SK-N-SH (cell line): ENCODE results near the gene FBXO31. TPM values are rescaled to one million over a fixed set of nuclear protein-coding genes. Genes with fewer than 3 reads are reported as not detected.

Experiments
- CTCF ChIA-PET: fragments of 300-600, 350-600 bp; formaldehyde crosslinking; extraction: SDS; loops from one replicate; lab custom pipeline; 2021; lab: Yijun Ruan, JAX
- POLR2A ChIA-PET: fragments of 350-600 bp; sonication (Branson Sonifier 250); formaldehyde crosslinking; extraction: SDS; loops from one replicate; lab custom pipeline; 2020; ENCODE audit warnings: antibody characterized with exemption, inconsistent platforms; lab: Yijun Ruan, JAX
- DNase-seq: peaks from one replicate; pipeline ENCODE4 v3.0.0; 2012
- H2AFZ ChIP-seq: fragments of 200-600 bp; sonication (generic); 2 replicates; pipeline ENCODE4 v1.8.1; 2016; ENCODE audit warnings: antibody characterized with exemption, mild to moderate bottlenecking, low read depth
- H3F3A ChIP-seq: fragments of 200-600 bp; sonication (generic); replicated peaks from 2 replicates; pipeline ENCODE3; 2016; ENCODE audit warnings: antibody characterized with exemption, mild to moderate bottlenecking; ENCODE audit not compliant: insufficient read depth
- H3K27ac ChIP-seq, 2 experiments: fragments of 200-500 bp in 1 of 2; fragments of 200-600 bp in 1 of 2; sonication (Bioruptor generic) in 1 of 2; sonication (generic), shearing (Covaris generic) in 1 of 2; 2 replicates each; pipeline versions ENCODE4 v1.5.1 to v1.6.1; 2014 to 2016; ENCODE audit warnings: low read depth in 2 of 2, inconsistent platforms in 1 of 2, low read length in 1 of 2, mild to moderate bottlenecking in 1 of 2, mixed read lengths in 1 of 2
- H3K27me3 ChIP-seq: fragments of 200-600 bp; sonication (generic), shearing (Covaris generic); 2 replicates; pipeline ENCODE4 v1.6.1; 2016; ENCODE audit warnings: mixed run types; ENCODE audit not compliant: insufficient read depth
- H3K36me3 ChIP-seq, 2 experiments: fragments of 200-500 bp in 1 of 2; fragments of 200-600 bp in 1 of 2; sonication (Bioruptor generic) in 1 of 2; sonication (generic) in 1 of 2; replicated peaks in 1 of 2; 2 replicates each; pipeline versions ENCODE3 to v1.5.1; 2014 to 2016; ENCODE audit warnings: low read length in 1 of 2, mild to moderate bottlenecking in 1 of 2; ENCODE audit not compliant: insufficient read depth in 2 of 2, control insufficient read depth in 1 of 2
- H3K4me1 ChIP-seq, 2 experiments: fragments of 200-500 bp in 1 of 2; fragments of 200-600 bp in 1 of 2; sonication (Bioruptor generic) in 1 of 2; sonication (generic), shearing (Covaris generic) in 1 of 2; 2 replicates each; pipeline versions ENCODE4 v1.5.1 to v1.6.1; 2014 to 2016; ENCODE audit warnings: low read depth in 1 of 2, low read length in 1 of 2, mixed run types in 1 of 2; ENCODE audit not compliant: insufficient read depth in 2 of 2, control insufficient read depth in 1 of 2
- H3K4me2 ChIP-seq: fragments of 200-600 bp; sonication (generic), shearing (Covaris generic); 2 replicates; pipeline ENCODE4 v1.6.1; 2017; ENCODE audit warnings: mixed run types
- H3K4me3 ChIP-seq, 2 experiments: fragments of 200-500 bp in 1 of 2; fragments of 200-600 bp in 1 of 2; sonication (Bioruptor generic) in 1 of 2; sonication (generic), shearing (Covaris generic) in 1 of 2; 2 replicates each; pipeline versions ENCODE4 v1.5.1 to v1.8.1; 2014 to 2016; ENCODE audit warnings: low read depth in 2 of 2, inconsistent platforms in 1 of 2, low read length in 1 of 2, mild to moderate bottlenecking in 1 of 2, mixed read lengths in 1 of 2, moderate library complexity in 1 of 2
- H3K79me2 ChIP-seq: fragments of 200-600 bp; sonication (generic); 2 replicates; pipeline ENCODE4 v1.8.1; 2017; ENCODE audit warnings: mild to moderate bottlenecking; ENCODE audit not compliant: insufficient read depth
- H3K9ac ChIP-seq: fragments of 200-600 bp; sonication (generic); 2 replicates; pipeline ENCODE4 v1.6.1; 2017; ENCODE audit warnings: mixed run types
- H3K9me2 ChIP-seq: fragments of 200-600 bp; sonication (generic); 2 replicates; pipeline ENCODE4 v1.6.1; 2017; ENCODE audit warnings: mixed run types
- H3K9me3 ChIP-seq: fragments of 200-600 bp; sonication (generic); 2 replicates; pipeline ENCODE4 v1.6.1; 2017; ENCODE audit warnings: mixed run types, mild to moderate bottlenecking, moderate library complexity
- H4K20me1 ChIP-seq: fragments of 200-600 bp; sonication (generic); 2 replicates; pipeline ENCODE4 v1.6.1; 2017; ENCODE audit warnings: mild to moderate bottlenecking, mixed run types; ENCODE audit not compliant: insufficient read depth
- FOSL2 ChIP-seq: IDR thresholded peaks from 2 replicates; pipeline ENCODE4 v1.4.0; 2012; ENCODE audit warnings: low read depth, mild to moderate bottlenecking, moderate library complexity, borderline replicate concordance
- FOXM1 ChIP-seq: IDR thresholded peaks from 2 replicates; pipeline ENCODE4 v1.4.0; 2012; ENCODE audit warnings: low read depth, mild to moderate bottlenecking
- MEF2A ChIP-seq: IDR thresholded peaks from 2 replicates; pipeline ENCODE4 v1.4.0; 2012; ENCODE audit warnings: low read depth, borderline replicate concordance
- NRF1 ChIP-seq: IDR thresholded peaks from 2 replicates; pipeline ENCODE4 v1.6.1; 2012; ENCODE audit warnings: low read depth, mild to moderate bottlenecking, low read length
- RAD21 ChIP-seq: IDR thresholded peaks from 2 replicates; pipeline ENCODE4 v1.6.1; 2012; ENCODE audit warnings: mild to moderate bottlenecking, low read length
- RFX5 ChIP-seq: IDR thresholded peaks from 2 replicates; pipeline ENCODE4 v1.6.1; 2012; ENCODE audit warnings: mild to moderate bottlenecking, improper control_type of control experiment, low read length
- SMC3 ChIP-seq: IDR thresholded peaks from 2 replicates; pipeline ENCODE4 v1.6.1; 2012; ENCODE audit warnings: low read depth, low read length, improper control_type of control experiment
- TAF1 ChIP-seq: IDR thresholded peaks from 2 replicates; pipeline ENCODE4 v1.6.1; 2012; ENCODE audit warnings: low read depth, mild to moderate bottlenecking, low read length, moderate library complexity, borderline replicate concordance
- TCF12 ChIP-seq: IDR thresholded peaks from 2 replicates; pipeline ENCODE4 v1.4.0; 2012
- TEAD4 ChIP-seq: IDR thresholded peaks from 2 replicates; pipeline ENCODE4 v1.4.0; 2012; ENCODE audit warnings: mild to moderate bottlenecking, borderline replicate concordance; ENCODE audit not compliant: insufficient read depth
- USF2 ChIP-seq: fragments of 150-350 bp; IDR thresholded peaks from 2 replicates; pipeline ENCODE4 v1.6.1; 2017; ENCODE audit warnings: antibody characterized with exemption, low read length, low read depth, borderline replicate concordance
- ZBTB33 ChIP-seq: IDR thresholded peaks from 2 replicates; pipeline ENCODE4 v1.4.0; 2012; ENCODE audit warnings: low read depth, borderline replicate concordance
- WGBS: methylation state at CpG from one replicate; pipeline ENCODE4 v1.1.6; 2017; ENCODE audit warnings: low lambda C conversion rate; 5-methylcytosine and 5-hydroxymethylcytosine counted together
- polyA plus RNA-seq, 3 experiments: library from polyadenylated mRNA; depleted of rRNA; stranded (reverse); fragments of >200 nt; gene quantifications; 2 replicates each; pipeline ENCODE4 v1.2.3, GENCODE V29; 2012
- TF ChIP-seq, protein P1 (sequence below): IDR thresholded peaks from 2 replicates; pipeline ENCODE4; 2012
- TF ChIP-seq, protein P2 (sequence below): IDR thresholded peaks from 2 replicates; pipeline ENCODE4 v1.6.1; 2012; ENCODE audit warnings: mild to moderate bottlenecking, low read depth, low read length, moderate library complexity

The FBXO31 gene
- polyA plus RNA-seq, 1 of the 3 experiments (the other 2 are of a cell fraction): 14.2 TPM

DNA sequence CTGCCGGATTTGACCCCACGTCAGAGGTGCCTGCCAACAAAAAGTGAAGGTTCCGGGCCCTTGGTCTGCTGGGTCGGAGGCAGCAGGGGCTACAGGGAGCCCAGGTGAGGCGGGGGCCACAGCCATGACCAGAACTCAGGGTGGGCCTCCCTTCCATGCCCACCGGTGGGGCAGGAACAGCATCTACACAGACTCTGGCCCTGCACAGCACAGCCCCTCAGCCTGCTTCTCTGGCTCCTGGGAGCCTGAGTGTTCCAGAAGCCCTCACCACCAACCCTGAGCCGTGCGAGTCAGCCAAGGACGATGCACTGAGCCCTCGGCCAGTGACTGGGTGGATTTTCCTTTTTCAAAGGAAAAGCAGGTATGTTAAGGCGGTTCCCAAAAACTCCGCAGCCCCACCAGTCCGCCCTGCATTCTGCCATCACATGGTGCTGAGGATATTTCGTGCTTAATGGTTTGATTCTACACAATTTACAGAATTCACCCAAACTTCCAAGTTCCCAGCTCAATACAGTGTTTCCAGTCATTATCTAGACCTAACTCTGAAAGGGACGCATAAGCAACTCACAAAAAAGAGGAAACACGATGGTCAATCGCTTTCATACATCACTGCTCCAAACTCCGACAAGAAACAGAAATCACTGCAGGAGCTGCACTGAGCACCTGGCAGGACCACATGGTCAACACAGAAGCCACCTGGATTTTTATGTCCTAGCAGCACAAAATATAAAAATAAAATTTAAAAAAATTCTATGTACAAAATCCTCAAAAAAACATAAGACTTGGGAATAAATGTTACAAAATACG, 46.9 kb downstream of the FBXO31 start:
- H3K27ac ChIP-seq: no peak overlapping the region
- H3K4me2 ChIP-seq: no peak overlapping the region
- H3F3A ChIP-seq: no peaks in the 10 kb centered on the region
- ChIA-PET CTCF (interaction anchor here (1.2 to 3.6 kb wide), 3 partner anchors 12 to 57 kb away, joined by 3 to 16 read pairs (median 3); no protein-coding TSS in a partner anchor), POLR2A (no interaction called here)
- H4K20me1 ChIP-seq: 0 out of 2 replicates have a peak, but pooled peaks cover 3% of the 10 kb centered on the region
- no peaks in the 10 kb centered on the region for H3K27me3 ChIP-seq
- no peak for TF ChIP-seq FOSL2
- H3K9ac ChIP-seq: no peak overlapping the region
- peaks cover 5% of the 10 kb centered on the region; the same call in 1 of the 2 replicates for H3K79me2 ChIP-seq
- 92% methylated on average over 13 of the region's 19 CpGs for WGBS
- H3K36me3 ChIP-seq: peaks cover 0 to 34% of the 10 kb centered on the region in 2 experiments
- no peak for DNase-seq
- H3K4me1 ChIP-seq: peaks cover 0 to 8% of the 10 kb centered on the region in 2 experiments; a peak in 2 of 4 replicates
- no peaks in the 10 kb centered on the region for H3K9me3 ChIP-seq
- no peak overlapping the region for H2AFZ ChIP-seq
- no peaks in the 10 kb centered on the region for H3K9me2 ChIP-seq
- H3K4me3 ChIP-seq: no peak overlapping the region

DNA sequence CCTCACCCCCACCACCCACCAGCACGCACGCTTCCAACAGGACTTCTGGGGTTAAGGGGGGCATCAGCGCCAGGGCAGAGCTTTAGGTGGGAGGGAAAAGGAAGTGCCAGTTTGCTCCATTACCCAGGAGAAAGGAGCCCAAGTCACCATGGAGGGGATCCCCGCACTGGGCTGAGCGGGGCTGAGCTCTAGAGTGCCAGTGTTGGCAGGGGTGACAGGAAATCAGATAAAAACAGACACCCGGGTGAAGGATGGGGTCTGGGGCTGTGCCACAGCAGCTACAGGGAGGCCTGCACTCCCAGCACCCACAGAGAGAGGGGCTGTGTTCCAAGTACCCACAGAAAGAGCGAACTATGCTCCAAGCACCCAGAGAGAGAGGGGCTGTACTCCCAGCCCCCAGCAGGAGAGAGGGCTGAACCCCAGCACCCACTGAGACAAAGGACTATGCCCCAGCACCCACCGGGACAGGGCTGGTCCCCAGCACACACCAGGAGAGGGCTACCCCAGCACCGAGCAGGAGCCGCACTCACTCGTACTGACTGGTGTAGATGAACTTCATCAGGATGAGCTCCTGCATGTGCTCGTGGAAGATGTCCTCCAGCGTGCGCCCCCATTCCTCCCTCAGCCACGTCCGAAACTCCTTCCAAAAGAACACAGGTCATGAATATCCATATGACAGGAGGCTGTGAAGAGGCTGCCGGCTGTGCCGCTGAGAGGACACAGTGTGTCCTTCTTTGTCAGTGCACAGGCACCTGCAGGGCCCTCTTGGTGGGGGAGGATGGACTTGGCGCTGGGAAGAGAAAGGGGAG, 47.7 kb downstream of the FBXO31 start:
- Histone ChIP-seq H3K79me2 (peaks cover 5% of the 10 kb centered on the region; the same call in 1 of the 2 replicates), H3K4me3 (no peak overlapping the region), H3K4me1 (peaks cover 0 to 8% of the 10 kb centered on the region in 2 experiments; a peak in 2 of 4 replicates), H3K36me3 (peaks cover 0 to 40% of the 10 kb centered on the region in 2 experiments), H3K27ac (no peak overlapping the region), H3F3A (no peaks in the 10 kb centered on the region), H3K27me3 (no peaks in the 10 kb centered on the region), H4K20me1 (0 out of 2 replicates have a peak, but pooled peaks cover 3% of the 10 kb centered on the region), H3K9ac (no peak overlapping the region), H3K9me3 (no peaks in the 10 kb centered on the region), H3K4me2 (no peak overlapping the region), H2AFZ (no peak overlapping the region), H3K9me2 (no peaks in the 10 kb centered on the region)
- CTCF ChIA-PET: interaction anchor here (0.9 to 3.6 kb wide), 3 partner anchors 11 to 58 kb away, joined by 3 to 16 read pairs (median 3); no protein-coding TSS in a partner anchor
- TF ChIP-seq, protein P1, sequence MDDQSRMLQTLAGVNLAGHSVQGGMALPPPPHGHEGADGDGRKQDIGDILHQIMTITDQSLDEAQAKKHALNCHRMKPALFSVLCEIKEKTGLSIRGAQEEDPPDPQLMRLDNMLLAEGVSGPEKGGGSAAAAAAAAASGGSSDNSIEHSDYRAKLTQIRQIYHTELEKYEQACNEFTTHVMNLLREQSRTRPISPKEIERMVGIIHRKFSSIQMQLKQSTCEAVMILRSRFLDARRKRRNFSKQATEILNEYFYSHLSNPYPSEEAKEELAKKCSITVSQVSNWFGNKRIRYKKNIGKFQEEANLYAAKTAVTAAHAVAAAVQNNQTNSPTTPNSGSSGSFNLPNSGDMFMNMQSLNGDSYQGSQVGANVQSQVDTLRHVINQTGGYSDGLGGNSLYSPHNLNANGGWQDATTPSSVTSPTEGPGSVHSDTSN: no peak
- TF ChIP-seq TAF1: no peak
- TF ChIP-seq SMC3: no peak
- TF ChIP-seq TEAD4: no peak
- no peak for TF ChIP-seq TCF12
- TF ChIP-seq, protein P2, sequence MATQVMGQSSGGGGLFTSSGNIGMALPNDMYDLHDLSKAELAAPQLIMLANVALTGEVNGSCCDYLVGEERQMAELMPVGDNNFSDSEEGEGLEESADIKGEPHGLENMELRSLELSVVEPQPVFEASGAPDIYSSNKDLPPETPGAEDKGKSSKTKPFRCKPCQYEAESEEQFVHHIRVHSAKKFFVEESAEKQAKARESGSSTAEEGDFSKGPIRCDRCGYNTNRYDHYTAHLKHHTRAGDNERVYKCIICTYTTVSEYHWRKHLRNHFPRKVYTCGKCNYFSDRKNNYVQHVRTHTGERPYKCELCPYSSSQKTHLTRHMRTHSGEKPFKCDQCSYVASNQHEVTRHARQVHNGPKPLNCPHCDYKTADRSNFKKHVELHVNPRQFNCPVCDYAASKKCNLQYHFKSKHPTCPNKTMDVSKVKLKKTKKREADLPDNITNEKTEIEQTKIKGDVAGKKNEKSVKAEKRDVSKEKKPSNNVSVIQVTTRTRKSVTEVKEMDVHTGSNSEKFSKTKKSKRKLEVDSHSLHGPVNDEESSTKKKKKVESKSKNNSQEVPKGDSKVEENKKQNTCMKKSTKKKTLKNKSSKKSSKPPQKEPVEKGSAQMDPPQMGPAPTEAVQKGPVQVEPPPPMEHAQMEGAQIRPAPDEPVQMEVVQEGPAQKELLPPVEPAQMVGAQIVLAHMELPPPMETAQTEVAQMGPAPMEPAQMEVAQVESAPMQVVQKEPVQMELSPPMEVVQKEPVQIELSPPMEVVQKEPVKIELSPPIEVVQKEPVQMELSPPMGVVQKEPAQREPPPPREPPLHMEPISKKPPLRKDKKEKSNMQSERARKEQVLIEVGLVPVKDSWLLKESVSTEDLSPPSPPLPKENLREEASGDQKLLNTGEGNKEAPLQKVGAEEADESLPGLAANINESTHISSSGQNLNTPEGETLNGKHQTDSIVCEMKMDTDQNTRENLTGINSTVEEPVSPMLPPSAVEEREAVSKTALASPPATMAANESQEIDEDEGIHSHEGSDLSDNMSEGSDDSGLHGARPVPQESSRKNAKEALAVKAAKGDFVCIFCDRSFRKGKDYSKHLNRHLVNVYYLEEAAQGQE: no peak
- no peak for TF ChIP-seq FOXM1
- TF ChIP-seq FOSL2: no peak
- no peak for TF ChIP-seq NRF1
- TF ChIP-seq USF2: no peak
- TF ChIP-seq RAD21: no peak
- TF ChIP-seq RFX5: no peak
- TF ChIP-seq ZBTB33: no peak
- TF ChIP-seq MEF2A: no peak
- POLR2A ChIA-PET: no interaction called here
- 89% methylated on average over 11 of the region's 19 CpGs for WGBS
- peak; percentile 57 for DNase-seq
